GM19023 (cell line): ENCODE data around the gene THPO.
A peak's percentile ranks its signal among the peaks of the same experiment; 100 is the strongest.

Source experiments
- ATAC-seq: cut with Tn5 transposase; IDR thresholded peaks from one replicate; pipeline ENCODE4 v1.9.1; 2021; ENCODE audit warnings: mild to moderate bottlenecking, moderate library complexity; ENCODE audit not compliant: unreplicated experiment

Gene THPO

GRCh38 chr3:184384856-184385422 lies 6.9 kb upstream of the THPO start:
- ATAC-seq, result no peak

GRCh38 chr3:184384342-184384741 lies 6.3 kb upstream of the THPO start:
- ATAC-seq, result no peak

DNA sequence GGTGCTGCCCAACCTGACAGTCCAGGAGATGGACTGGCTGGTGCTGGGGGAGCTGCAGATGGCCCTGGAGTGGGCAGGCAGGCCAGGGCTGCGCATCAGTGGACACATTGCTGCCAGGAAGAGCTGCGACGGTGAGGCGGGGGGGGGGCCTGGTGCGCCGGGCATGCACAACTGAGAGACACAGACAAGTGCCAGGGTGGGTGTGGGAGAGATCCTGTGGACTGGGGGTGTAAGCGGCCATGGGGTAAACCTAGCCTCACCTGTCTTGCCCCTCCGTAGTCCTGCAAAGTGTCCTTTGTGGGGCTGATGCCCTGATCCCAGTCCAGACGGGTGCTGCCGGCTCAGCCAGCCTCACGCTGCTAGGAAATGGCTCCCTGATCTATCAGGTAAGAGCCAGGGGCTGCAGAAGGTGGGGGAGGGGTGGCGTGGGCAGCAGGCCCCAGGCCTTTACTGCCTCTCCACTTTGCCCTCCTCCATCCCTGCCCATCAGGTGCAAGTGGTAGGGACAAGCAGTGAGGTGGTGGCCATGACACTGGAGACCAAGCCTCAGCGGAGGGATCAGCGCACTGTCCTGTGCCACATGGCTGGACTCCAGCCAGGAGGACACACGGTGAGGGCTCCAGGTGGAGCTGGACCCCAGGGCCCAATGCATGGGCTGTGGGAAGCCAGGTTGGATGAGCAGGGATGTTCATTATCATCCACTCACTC lies 5.2 kb upstream of the THPO start:
- no peak for ATAC-seq

GRCh38 chr3:184382326-184383032 lies 4.5 kb upstream of the THPO start:
- ATAC-seq, result no peak

- no peak for ATAC-seq
Observed at GRCh38 chr3:184381261-184382224, 3.5 kb upstream of the THPO start.

GRCh38 chr3:184380627-184381260 lies 2.7 kb upstream of the THPO start:
- no peak for ATAC-seq

DNA sequence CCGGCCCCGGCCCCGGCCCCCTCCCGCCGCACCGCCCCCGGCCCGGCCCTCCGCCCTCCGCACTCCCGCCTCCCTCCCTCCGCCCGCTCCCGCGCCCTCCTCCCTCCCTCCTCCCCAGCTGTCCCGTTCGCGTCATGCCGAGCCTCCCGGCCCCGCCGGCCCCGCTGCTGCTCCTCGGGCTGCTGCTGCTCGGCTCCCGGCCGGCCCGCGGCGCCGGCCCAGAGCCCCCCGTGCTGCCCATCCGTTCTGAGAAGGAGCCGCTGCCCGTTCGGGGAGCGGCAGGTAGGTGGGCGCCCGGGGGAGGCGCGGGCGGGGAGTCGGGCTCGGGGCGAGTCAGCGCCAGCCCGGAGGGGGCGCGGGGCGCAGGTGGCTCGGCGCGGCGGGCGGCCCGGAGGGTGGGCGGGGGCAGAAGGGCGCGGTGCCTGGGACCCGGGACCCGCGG lies 2.2 kb upstream of the THPO start:
- no peak for ATAC-seq

GRCh38 chr3:184379358-184380184 lies 1.6 kb upstream of the THPO start, which contains the start of gene CHRD:
Gene CHRD, plus strand, starts transcription at chr3:184380054. Its CDS starts 265 bp downstream, at chr3:184380319.
- no peak for ATAC-seq

DNA sequence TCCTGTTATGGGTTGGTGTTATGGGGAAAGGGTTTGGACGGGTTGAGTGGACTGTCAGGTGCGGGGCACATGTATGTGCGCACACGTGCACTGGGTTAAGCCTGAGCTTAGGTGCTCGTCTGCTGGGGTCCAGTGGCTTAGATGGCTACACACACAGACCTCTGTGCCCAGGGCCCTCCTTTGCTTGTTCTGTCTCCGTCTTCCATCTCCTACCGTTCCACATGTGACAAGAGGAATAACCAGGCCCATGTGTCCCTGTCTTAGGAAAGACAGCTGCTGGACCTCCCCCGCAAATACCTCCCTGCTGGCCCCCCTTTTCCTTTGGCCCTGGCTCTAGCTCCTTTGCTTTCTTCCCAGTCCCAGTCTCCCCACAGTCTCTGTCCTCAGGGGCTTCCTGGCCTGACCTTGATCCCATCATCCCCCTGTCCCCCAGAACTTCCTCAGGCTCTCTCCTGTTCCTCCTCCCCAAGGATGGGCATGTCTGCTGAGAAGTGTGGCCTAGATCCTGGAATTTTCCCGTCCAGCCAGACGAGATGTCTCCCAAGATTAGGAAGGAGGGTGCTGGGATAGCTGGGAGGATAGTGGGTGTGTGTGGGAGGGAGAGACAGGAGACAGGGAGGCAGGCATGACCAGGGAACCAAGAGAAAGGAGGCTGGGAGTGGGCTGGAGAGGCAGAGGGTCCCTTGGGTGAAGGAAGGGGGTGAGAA lies 797 bp upstream of the THPO start:
- no peak for ATAC-seq

GRCh38 chr3:184377374-184377773 lies 633 bp downstream of the THPO start:
- no peak for ATAC-seq

- ATAC-seq, result no peak
Observed at GRCh38 chr3:184375747-184376461, 2.1 kb downstream of the THPO start.

GRCh38 chr3:184373422-184373821 lies 4.6 kb downstream of the THPO start:
- no peak for ATAC-seq

DNA sequence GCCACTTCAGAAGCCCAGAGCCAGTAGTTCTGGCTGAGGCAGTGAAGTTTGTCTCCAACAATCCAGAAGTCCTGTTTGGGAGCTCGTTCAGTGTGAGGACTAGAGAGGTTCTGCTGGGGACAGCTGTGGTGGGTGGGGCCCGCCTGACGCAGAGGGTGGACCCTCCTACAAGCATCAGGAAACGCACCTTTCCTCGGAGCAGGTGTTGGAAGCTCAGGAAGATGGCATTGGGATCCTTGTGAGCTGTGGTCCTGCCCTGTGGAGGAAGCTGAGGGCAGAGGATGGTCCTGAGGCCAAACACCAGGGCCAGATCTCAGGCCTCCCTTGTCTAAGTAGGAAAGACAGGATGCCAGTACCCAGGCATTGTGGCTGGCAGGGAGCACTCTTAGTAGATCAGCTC lies 5.1 kb downstream of the THPO start:
- no peak for ATAC-seq

DNA sequence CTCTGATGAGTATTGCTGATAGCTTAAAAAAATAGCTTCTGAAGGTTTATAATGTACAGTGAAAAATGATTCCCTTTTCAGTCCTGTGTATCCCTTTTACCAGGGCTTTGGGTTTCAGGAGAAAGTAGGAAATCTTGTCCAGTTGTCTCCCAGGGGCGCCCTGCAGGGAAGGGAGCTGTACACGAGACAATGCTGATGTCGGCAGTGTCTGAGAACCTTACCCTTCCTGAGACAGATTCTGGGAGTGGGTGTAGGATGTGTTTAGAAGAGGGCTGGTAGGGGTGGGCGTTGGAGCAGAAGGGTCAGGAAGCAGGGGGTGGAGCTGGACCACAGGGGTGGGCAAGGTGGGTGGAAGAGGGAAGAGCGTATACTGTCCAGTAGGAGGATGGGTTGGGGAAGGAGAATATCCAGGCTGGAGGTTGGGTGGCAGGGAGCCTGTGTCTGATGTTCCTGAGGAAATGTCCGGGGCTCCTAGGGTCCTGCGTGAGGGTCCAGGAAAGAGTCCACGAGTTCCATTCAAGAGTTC lies 5.6 kb downstream of the THPO start:
- no peak for ATAC-seq

DNA sequence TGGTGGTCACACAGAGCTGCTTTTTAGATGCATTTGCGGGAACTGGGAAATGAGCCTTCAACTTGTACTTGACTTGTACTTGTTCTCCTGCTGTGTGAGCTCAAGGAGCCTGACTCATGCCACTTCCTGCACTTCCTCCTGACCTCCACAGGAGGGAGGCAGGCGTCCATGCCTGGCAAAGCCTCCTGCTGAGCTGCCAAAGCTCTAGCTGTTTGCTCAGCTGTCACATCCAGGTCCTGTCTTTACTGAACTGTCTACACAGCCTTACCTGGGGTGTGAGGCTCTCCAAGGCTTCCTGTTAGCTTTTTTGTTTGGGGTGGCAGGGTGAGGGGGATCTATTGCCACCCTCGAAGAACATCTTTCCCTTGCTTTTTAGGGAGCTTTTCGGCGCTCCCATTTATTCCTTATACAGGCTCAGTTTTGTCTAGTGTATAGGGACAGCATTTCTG lies 6.4 kb downstream of the THPO start:
- peak; percentile 73 for ATAC-seq

GRCh38 chr3:184368586-184369183 lies 9.3 kb downstream of the THPO start:
- ATAC-seq, result no peak

- ATAC-seq, result no peak
Observed at GRCh38 chr3:184368116-184368515, 9.9 kb downstream of the THPO start.
